IMR-90 (cell line): ENCODE results near the gene CEACAM8. TPM values are rescaled to one million over a fixed set of nuclear protein-coding genes. Genes with fewer than 3 reads are reported as not detected.

Experiments
- ATAC-seq: fragments of 200-7000 bp; cut with Tn5 transposase; 2 replicates; pipeline ENCODE4 v1.9.1; 2020; ENCODE audit warnings: low read depth, mild to moderate bottlenecking, moderate library complexity
- BruUV-seq: library from RNA; stranded (reverse); fragments of 400-500 nt; replicated peaks from 2 replicates; lab custom pipeline; 2021; lab: Mats Ljungman, UMichigan
- CTCF ChIA-PET: fragments of 300-600 bp; formaldehyde crosslinking; extraction: SDS; loops from one replicate; lab custom pipeline; 2021; ENCODE audit warnings: antibody characterized with exemption; lab: Yijun Ruan, JAX
- POLR2A ChIA-PET: fragments of 300-600 bp; sonication (Branson Sonifier 250); formaldehyde crosslinking; loops from one replicate; lab custom pipeline; 2022; ENCODE audit warnings: antibody characterized with exemption; ENCODE audit not compliant: unreplicated experiment; lab: Charles Lee
- DNase-seq: peaks from one replicate; pipeline ENCODE4 v3.0.0; 2013
- H2AFZ ChIP-seq: replicated peaks from 2 replicates; pipeline ENCODE3; 2013; ENCODE audit warnings: low read length, mild to moderate bottlenecking; ENCODE audit not compliant: poor library complexity
- H2AK5ac ChIP-seq: 2 replicates; pipeline ENCODE4 v1.6.1; 2013; ENCODE audit warnings: low read depth, low read length, inconsistent platforms
- H2AK9ac ChIP-seq: replicated peaks from 2 replicates; pipeline ENCODE3; 2013; ENCODE audit warnings: mild to moderate bottlenecking, low read depth, low read length, moderate library complexity; ENCODE audit not compliant: poor library complexity
- H2BK120ac ChIP-seq: 2 replicates; pipeline ENCODE4 v1.6.1; 2013; ENCODE audit warnings: low read depth, low read length, inconsistent platforms
- H2BK15ac ChIP-seq: 3 replicates; pipeline ENCODE4 v1.6.1; 2013; ENCODE audit warnings: low read depth, low read length, inconsistent platforms
- H2BK20ac ChIP-seq: 2 replicates; pipeline ENCODE4 v1.6.1; 2013; ENCODE audit warnings: low read depth, mild to moderate bottlenecking, inconsistent platforms, low read length, moderate library complexity
- H2BK5ac ChIP-seq: 2 replicates; pipeline ENCODE4 v1.6.1; 2013; ENCODE audit warnings: mild to moderate bottlenecking, low read depth, low read length, inconsistent platforms; ENCODE audit not compliant: poor library complexity, severe bottlenecking
- H3K14ac ChIP-seq: replicated peaks from 2 replicates; pipeline ENCODE4 v1.6.1; 2013; ENCODE audit warnings: low read depth, low read length, inconsistent platforms
- H3K18ac ChIP-seq: 2 replicates; pipeline ENCODE4 v1.6.1; 2013; ENCODE audit warnings: low read depth, low read length, control low read depth
- H3K23ac ChIP-seq: 2 replicates; pipeline ENCODE4 v1.6.1; 2013; ENCODE audit warnings: low read depth, low read length, inconsistent platforms
- H3K27ac ChIP-seq: 2 replicates; pipeline ENCODE4 v1.5.1; 2013; ENCODE audit warnings: mild to moderate bottlenecking, control low read depth, low read length; ENCODE audit not compliant: insufficient read depth
- H3K27me3 ChIP-seq: 2 replicates; pipeline ENCODE4 v1.6.1; 2013; ENCODE audit warnings: low read length; ENCODE audit not compliant: control insufficient read depth, insufficient read depth
- H3K36me3 ChIP-seq: 2 replicates; pipeline ENCODE4 v1.6.1; 2013; ENCODE audit warnings: low read length, mixed read lengths; ENCODE audit not compliant: control insufficient read depth, insufficient read depth
- H3K4ac ChIP-seq: 2 replicates; pipeline ENCODE4 v1.6.1; 2013; ENCODE audit warnings: low read depth, low read length, inconsistent platforms
- H3K4me1 ChIP-seq: 2 replicates; pipeline ENCODE4 v1.6.1; 2013; ENCODE audit warnings: low read length, mixed read lengths; ENCODE audit not compliant: control insufficient read depth, insufficient read depth
- H3K4me2 ChIP-seq: 2 replicates; pipeline ENCODE4 v1.6.1; 2013; ENCODE audit warnings: low read depth, mild to moderate bottlenecking, control low read depth, low read length, moderate library complexity
- H3K4me3 ChIP-seq: 2 replicates; pipeline ENCODE4 v1.5.1; 2013; ENCODE audit warnings: low read depth, mild to moderate bottlenecking, control low read depth, low read length, moderate library complexity; ENCODE audit not compliant: insufficient read depth
- H3K56ac ChIP-seq: 2 replicates; pipeline ENCODE4 v1.6.1; 2013; ENCODE audit warnings: low read length, inconsistent platforms; ENCODE audit not compliant: insufficient read depth; ENCODE audit errors: extremely low read depth
- H3K79me1 ChIP-seq, 2 experiments: 2 replicates each; pipeline ENCODE4 v1.6.1; 2013; ENCODE audit warnings: low read length in 2 of 2, inconsistent platforms in 1 of 2, low read depth in 1 of 2
- H3K9ac ChIP-seq: 2 replicates; pipeline ENCODE4 v1.6.1; 2013; ENCODE audit warnings: low read depth, low read length, control low read depth
- H3K9me1 ChIP-seq: 2 replicates; pipeline ENCODE4 v1.6.1; 2013; ENCODE audit warnings: low read length, inconsistent platforms; ENCODE audit not compliant: insufficient read depth
- H3K9me3 ChIP-seq: 2 replicates; pipeline ENCODE4 v1.6.1; 2013; ENCODE audit warnings: low read length; ENCODE audit not compliant: control insufficient read depth, insufficient read depth
- H4K20me1 ChIP-seq: 2 replicates; pipeline ENCODE4 v1.6.1; 2013; ENCODE audit warnings: low read length, inconsistent platforms; ENCODE audit not compliant: insufficient read depth
- H4K5ac ChIP-seq: 2 replicates; pipeline ENCODE4 v1.6.1; 2013; ENCODE audit warnings: mild to moderate bottlenecking, low read depth, low read length, control low read depth
- H4K8ac ChIP-seq, 2 experiments: 2 replicates each; pipeline ENCODE4 v1.6.1; 2013; ENCODE audit warnings: low read depth in 2 of 2, low read length in 2 of 2, control low read depth in 1 of 2, inconsistent platforms in 1 of 2
- H4K91ac ChIP-seq: 2 replicates; pipeline ENCODE4 v1.6.1; 2013; ENCODE audit warnings: low read depth, low read length, inconsistent platforms; ENCODE audit not compliant: insufficient read depth
- BHLHE40 ChIP-seq: fragments of 150-350 bp; IDR thresholded peaks from 2 replicates; pipeline ENCODE4 v1.6.1; 2016; ENCODE audit warnings: mild to moderate bottlenecking, low read depth, low read length
- CEBPB ChIP-seq: IDR thresholded peaks from 2 replicates; pipeline ENCODE4 v1.6.1; 2012; ENCODE audit warnings: low read depth, low read length, improper control_type of control experiment
- CHD1 ChIP-seq: IDR thresholded peaks from 2 replicates; pipeline ENCODE4 v1.6.1; 2012; ENCODE audit warnings: low read depth, low read length, improper control_type of control experiment
- CTCF ChIP-seq: conservative IDR thresholded peaks from 2 replicates; pipeline ENCODE4 v1.5.1; 2012; ENCODE audit warnings: mild to moderate bottlenecking, low read depth, low read length, improper control_type of control experiment
- ELK1 ChIP-seq: fragments of 150-350 bp; IDR thresholded peaks from 2 replicates; pipeline ENCODE4 v1.6.1; 2016; ENCODE audit warnings: low read depth, mild to moderate bottlenecking, low read length, moderate library complexity, borderline replicate concordance
- FOS ChIP-seq: fragments of 150-350 bp; IDR thresholded peaks from 2 replicates; pipeline ENCODE4 v1.6.1; 2016; ENCODE audit warnings: low read depth, low read length
- MAFK ChIP-seq: IDR thresholded peaks from 2 replicates; pipeline ENCODE4 v1.6.1; 2012; ENCODE audit warnings: low read depth, low read length, improper control_type of control experiment
- MAZ ChIP-seq: IDR thresholded peaks from 2 replicates; pipeline ENCODE4 v1.6.1; 2012; ENCODE audit warnings: low read depth, mild to moderate bottlenecking, low read length, improper control_type of control experiment, moderate library complexity, borderline replicate concordance
- MXI1 ChIP-seq: IDR thresholded peaks from 2 replicates; pipeline ENCODE4 v1.6.1; 2012; ENCODE audit warnings: low read depth, mild to moderate bottlenecking, low read length, moderate library complexity, borderline replicate concordance
- NFE2L2 ChIP-seq: fragments of 150-350 bp; IDR thresholded peaks from 2 replicates; pipeline ENCODE4 v1.6.1; 2016; ENCODE audit warnings: low read depth, mild to moderate bottlenecking, low read length
- POLR2A ChIP-seq: IDR thresholded peaks from 2 replicates; pipeline ENCODE4 v1.6.1; 2012; ENCODE audit warnings: mild to moderate bottlenecking, low read depth, low read length
- RAD21 ChIP-seq: IDR thresholded peaks from 2 replicates; pipeline ENCODE4 v1.6.1; 2012; ENCODE audit warnings: low read length, improper control_type of control experiment
- RCOR1 ChIP-seq: IDR thresholded peaks from 2 replicates; pipeline ENCODE4 v1.6.1; 2012; ENCODE audit warnings: mild to moderate bottlenecking, low read length, improper control_type of control experiment; ENCODE audit not compliant: insufficient replicate concordance
- RFX5 ChIP-seq: IDR thresholded peaks from 2 replicates; pipeline ENCODE4 v1.8.0; 2012; ENCODE audit warnings: low read depth, mild to moderate bottlenecking, low read length, moderate library complexity
- SMC3 ChIP-seq: fragments of 150-350 bp; IDR thresholded peaks from 2 replicates; pipeline ENCODE4 v1.6.1; 2016; ENCODE audit warnings: low read depth, mild to moderate bottlenecking, antibody characterized with exemption, low read length, moderate library complexity
- USF2 ChIP-seq: fragments of 150-350 bp; IDR thresholded peaks from 2 replicates; pipeline ENCODE4 v1.6.1; 2017; ENCODE audit warnings: mild to moderate bottlenecking, antibody characterized with exemption, low read length, low read depth
- WGBS, 2 experiments: methylation state at CpG; one replicate each; pipeline versions ENCODE4 v1.1.5 to v1.1.7; 2013; ENCODE audit warnings: missing lambda C conversion rate in 2 of 2; ENCODE audit not compliant: insufficient read length in 1 of 2; ENCODE audit errors: extremely low coverage in 2 of 2; 5-methylcytosine and 5-hydroxymethylcytosine counted together
- dilution Hi-C: fragments of 300-500 bp; cut with HindIII; formaldehyde crosslinking; loops from one replicate; pipeline ENCODE4 v1.14.3; 2018; ENCODE audit warnings: low sequenced_read_pairs; ENCODE audit not compliant: unreplicated experiment
- in situ Hi-C: fragments of 300-500 bp; cut with MboI; formaldehyde crosslinking; loops from 3 replicates; pipeline ENCODE4 v1.14.3; 2019; ENCODE audit warnings: low sequenced_read_pairs, inconsistent platforms, mixed read lengths
- intact Hi-C: fragments of 100-400 bp; cut with micrococcal nuclease; formaldehyde crosslinking; loops from 2 replicates; pipeline ENCODE4 v1.10.0; 2022
- polyA plus RNA-seq, 3 experiments: library from polyadenylated mRNA; depleted of rRNA; stranded (reverse); fragments of >200 nt; gene quantifications; 2 replicates each; pipeline ENCODE4 v1.2.3, GENCODE V29; 2012; ENCODE audit warnings: low replicate concordance in 1 of 3
- total RNA-seq: library from RNA; depleted of rRNA; stranded (reverse); fragments of >200 nt; gene quantifications from 2 replicates; pipeline ENCODE4 v1.2.3, GENCODE V29; 2012

The CEACAM8 gene
- total and polyA plus RNA-seq, 2 of the 4 experiments (the other 2 are of a cell fraction), result not detected

- dilution Hi-C loops, result no loop called here
These were observed 17.7 kb downstream of the CEACAM8 start for GRCh38 chr19:42577016-42577415.

More at GRCh38 chr19:42577016-42577415, 17.7 kb downstream of the CEACAM8 start:
- H2BK120ac ChIP-seq, result no peak overlapping the region
- no peaks in the 10 kb centered on the region for H3K9me1 ChIP-seq
- H2BK5ac ChIP-seq, result no peak overlapping the region
- TF ChIP-seq BHLHE40 (no peak), NFE2L2 (no peak), CEBPB (no peak), MAFK (no peak), POLR2A (no peak), CHD1 (no peak), CTCF (no peak), SMC3 (no peak), RFX5 (no peak), ELK1 (no peak), MXI1 (no peak), USF2 (no peak), RCOR1 (no peak), RAD21 (no peak), MAZ (no peak), FOS (no peak)
- H4K5ac ChIP-seq, result no peak overlapping the region
- POLR2A ChIA-PET, result no interaction called here
- no peak overlapping the region for H3K56ac ChIP-seq
- no peak overlapping the region for H2AFZ ChIP-seq
- no peak for ATAC-seq
- CTCF ChIA-PET, result no interaction called here
- no peak overlapping the region for H3K14ac ChIP-seq
- no peak overlapping the region for H4K91ac ChIP-seq
- no peaks in the 10 kb centered on the region for H3K9me3 ChIP-seq
- H3K27me3 ChIP-seq, result peaks cover 14% of the 10 kb centered on the region
- no peak overlapping the region for H3K18ac ChIP-seq
- no peak overlapping the region for H3K23ac ChIP-seq
- no peak overlapping the region for H3K4me3 ChIP-seq
- no peak overlapping the region for H3K9ac ChIP-seq
- no peak overlapping the region for H2BK20ac ChIP-seq
- intact Hi-C loops (no loop called here), in situ Hi-C loops (no loop called here)
- no peak overlapping the region for H2AK9ac ChIP-seq
- no CpG with 5 or more reads among the region's 1 CpG for WGBS, 2 experiments
- DNase-seq, result no peak
- H3K4ac ChIP-seq, result no peak overlapping the region
- H4K8ac ChIP-seq, result no peak overlapping the region
- H3K27ac ChIP-seq, result no peak overlapping the region
- no peaks in the 10 kb centered on the region for H4K20me1 ChIP-seq
- H2AK5ac ChIP-seq, result no peak overlapping the region
- no peaks in the 10 kb centered on the region for H3K36me3 ChIP-seq
- H3K4me2 ChIP-seq, result no peak overlapping the region
- H3K79me1 ChIP-seq, result no peaks in the 10 kb centered on the region
- no peak overlapping the region for H2BK15ac ChIP-seq
- BruUV-seq, result no TSS peak
- no peaks in the 10 kb centered on the region for H3K4me1 ChIP-seq
